Measurements from ENCODE around the gene KCP.

DNA sequence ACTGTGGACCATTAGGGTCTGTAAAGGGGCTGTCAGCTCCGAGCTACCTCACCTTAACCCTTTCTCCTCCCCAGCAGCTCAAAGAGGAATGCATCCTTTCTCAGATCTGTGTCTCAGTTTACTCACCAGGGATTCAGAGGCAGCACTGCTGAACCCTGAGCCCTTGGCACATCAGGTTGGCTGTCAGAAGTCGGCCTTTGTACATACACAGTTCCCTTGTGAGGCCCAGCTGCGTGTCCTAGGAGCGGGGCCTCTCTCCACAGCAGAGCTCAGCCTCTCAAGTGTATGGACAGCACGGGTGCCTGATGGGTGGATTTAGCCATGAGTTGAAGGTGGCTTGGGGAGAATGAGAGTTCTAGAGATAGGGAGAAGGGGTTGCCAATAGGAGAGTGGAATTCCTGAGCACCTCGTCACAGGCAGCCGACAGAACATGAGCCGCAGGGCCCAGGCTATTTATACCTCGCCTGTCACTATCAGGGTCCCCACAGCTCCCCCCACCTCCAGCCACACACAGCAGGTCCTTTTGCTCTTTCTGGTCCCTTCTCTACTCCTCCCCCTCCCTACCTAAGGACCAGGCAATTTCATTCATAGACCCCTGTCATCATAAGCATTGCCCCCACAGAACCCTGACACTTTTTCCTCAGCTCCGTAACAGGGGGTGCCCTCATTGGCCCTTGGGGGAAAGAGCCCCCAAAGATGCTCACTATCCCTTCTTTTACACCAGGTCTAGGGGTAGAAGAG lies 82.4 kb downstream of the KCP start:
- TF ChIP-seq, protein P1, sequence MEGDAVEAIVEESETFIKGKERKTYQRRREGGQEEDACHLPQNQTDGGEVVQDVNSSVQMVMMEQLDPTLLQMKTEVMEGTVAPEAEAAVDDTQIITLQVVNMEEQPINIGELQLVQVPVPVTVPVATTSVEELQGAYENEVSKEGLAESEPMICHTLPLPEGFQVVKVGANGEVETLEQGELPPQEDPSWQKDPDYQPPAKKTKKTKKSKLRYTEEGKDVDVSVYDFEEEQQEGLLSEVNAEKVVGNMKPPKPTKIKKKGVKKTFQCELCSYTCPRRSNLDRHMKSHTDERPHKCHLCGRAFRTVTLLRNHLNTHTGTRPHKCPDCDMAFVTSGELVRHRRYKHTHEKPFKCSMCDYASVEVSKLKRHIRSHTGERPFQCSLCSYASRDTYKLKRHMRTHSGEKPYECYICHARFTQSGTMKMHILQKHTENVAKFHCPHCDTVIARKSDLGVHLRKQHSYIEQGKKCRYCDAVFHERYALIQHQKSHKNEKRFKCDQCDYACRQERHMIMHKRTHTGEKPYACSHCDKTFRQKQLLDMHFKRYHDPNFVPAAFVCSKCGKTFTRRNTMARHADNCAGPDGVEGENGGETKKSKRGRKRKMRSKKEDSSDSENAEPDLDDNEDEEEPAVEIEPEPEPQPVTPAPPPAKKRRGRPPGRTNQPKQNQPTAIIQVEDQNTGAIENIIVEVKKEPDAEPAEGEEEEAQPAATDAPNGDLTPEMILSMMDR (conservative IDR thresholded peaks at IDR 0.05) = no peak
- no peak for TF ChIP-seq EZH2 (IDR thresholded peaks at IDR 0.05; ENCODE audit: low read depth)

Measured in PC-9 (cell line).